H1 (cell line): ENCODE results near the gene MAGI1. TPM values are rescaled to one million over a fixed set of nuclear protein-coding genes. Genes with fewer than 3 reads are reported as not detected.

ENCODE experiments used
- BACH1 ChIP-seq: IDR thresholded peaks from 2 replicates; pipeline ENCODE4 v1.6.1; 2012; ENCODE audit warnings: low read length, improper control_type of control experiment
- CHD7 ChIP-seq: fragments of 300-600 bp; sonication (generic); IDR thresholded peaks from 2 replicates; pipeline ENCODE4 v1.7.1; 2012; ENCODE audit warnings: low read length, moderate library complexity, mild to moderate bottlenecking, inconsistent platforms; ENCODE audit not compliant: insufficient replicate concordance
- CTBP2 ChIP-seq: IDR thresholded peaks from 2 replicates; pipeline ENCODE4 v1.7.0; 2011; ENCODE audit warnings: borderline replicate concordance, mild to moderate bottlenecking, moderate library complexity, mixed read lengths, low read length; ENCODE audit not compliant: insufficient read depth, insufficient read length
- NANOG ChIP-seq: IDR thresholded peaks from 2 replicates; pipeline ENCODE4 v1.6.1; 2011; ENCODE audit warnings: low read length, low read depth, mild to moderate bottlenecking, inconsistent platforms; ENCODE audit not compliant: insufficient read depth, poor library complexity, severe bottlenecking
- POLR2AphosphoS5 ChIP-seq: IDR thresholded peaks from 2 replicates; pipeline ENCODE4 v1.6.1; 2011; ENCODE audit warnings: low read depth, low read length
- RAD21 ChIP-seq, 2 experiments: IDR thresholded peaks in 1 of 2; conservative IDR thresholded peaks in 1 of 2; 2 replicates each; pipeline ENCODE4 v1.6.1; 2011; ENCODE audit warnings: low read depth in 2 of 2, low read length in 2 of 2, improper control_type of control experiment in 1 of 2, inconsistent platforms in 1 of 2, mild to moderate bottlenecking in 1 of 2, moderate library complexity in 1 of 2
- RBBP5 ChIP-seq: IDR thresholded peaks from 2 replicates; pipeline ENCODE4 v1.7.1; 2012; ENCODE audit warnings: low read depth, mild to moderate bottlenecking, inconsistent platforms, low read length, moderate library complexity, borderline replicate concordance
- SAP30 ChIP-seq: fragments of 300-600 bp; sonication (generic); IDR thresholded peaks from 2 replicates; pipeline ENCODE4 v1.7.1; 2012; ENCODE audit warnings: low read length, moderate library complexity, mild to moderate bottlenecking, inconsistent platforms; ENCODE audit not compliant: insufficient read depth, insufficient replicate concordance
- SIN3A ChIP-seq, 2 experiments: IDR thresholded peaks in 1 of 2; conservative IDR thresholded peaks in 1 of 2; 2 replicates each; pipeline ENCODE4 v1.6.1; 2011 to 2012; ENCODE audit warnings: low read length in 2 of 2, improper control_type of control experiment in 1 of 2, low read depth in 1 of 2, mild to moderate bottlenecking in 1 of 2
- SUZ12 ChIP-seq: fragments of 200-600 bp; sonication (generic); IDR thresholded peaks from 2 replicates; pipeline ENCODE4 v1.6.1; 2012; ENCODE audit warnings: mild to moderate bottlenecking, inconsistent platforms, low read length, moderate library complexity, mixed read lengths
- TBP ChIP-seq: IDR thresholded peaks from 2 replicates; pipeline ENCODE4 v1.6.1; 2011; ENCODE audit warnings: low read depth, low read length, improper control_type of control experiment
- polyA plus RNA-seq, 7 experiments: library from polyadenylated mRNA; depleted of rRNA in 3 of 7; stranded (reverse) in 5 of 7; unstranded in 2 of 7; fragments of >200 nt in 5 of 7; fragments of 200-250 nt in 2 of 7; gene quantifications; 1 replicate in 5 of 7; 2 replicates in 1 of 7; 4 replicates in 1 of 7; pipeline versions ENCODE4 v1.2.1 to v1.2.3, GENCODE V29; 2011 to 2013; ENCODE audit warnings: missing spikeins in 2 of 7, mixed read lengths in 2 of 7
- total RNA-seq: library from RNA; stranded (reverse); fragmentation: NEBNext Ultra II Directional; extraction: Animal tissue kit (Norgen Biotek cat#: 25700); gene quantifications from 2 replicates; pipeline ENCODE4 v1.2.1, GENCODE V29; 2021

The MAGI1 gene
- total and polyA plus RNA-seq, 2 of the 8 experiments (the other 6 are each of a cell fraction or from before 2014, with no cell fraction given): 19.8 to 78.0 TPM

GRCh38 chr3:65938147-65938546 is 100.6 kb downstream of the MAGI1 start (continued):
- no peak for TF ChIP-seq CHD7
- TF ChIP-seq SUZ12: no peak
- no peak for TF ChIP-seq NANOG
- TF ChIP-seq BACH1: no peak
- TF ChIP-seq RBBP5: no peak
- no peak for TF ChIP-seq SIN3A (conservative IDR thresholded peaks at IDR 0.05 in 1 of 2, IDR thresholded peaks at IDR 0.05 in 1 of 2; ENCODE audit: low read depth in 1 of 2, low read length in 2 of 2)
- no peak for TF ChIP-seq TBP
- TF ChIP-seq SAP30: no peak
- no peak for TF ChIP-seq RAD21 (IDR thresholded peaks at IDR 0.05 in 1 of 2, conservative IDR thresholded peaks at IDR 0.05 in 1 of 2; ENCODE audit: low read depth in 2 of 2, low read length in 2 of 2)
- no peak for TF ChIP-seq POLR2AphosphoS5
- TF ChIP-seq CTBP2: no peak
